Activated T-cell treated with anti-CD3 and anti-CD28 coated beads, Interleukin-2, amount 50 U/mL, for 48 hours (primary cell): Measurements from ENCODE around the gene HEBP2.

Source experiments
- DNase-seq, 2 experiments: peaks; one replicate each; pipeline ENCODE4 v3.0.0-alpha.2; 2020

The HEBP2 gene

DNA sequence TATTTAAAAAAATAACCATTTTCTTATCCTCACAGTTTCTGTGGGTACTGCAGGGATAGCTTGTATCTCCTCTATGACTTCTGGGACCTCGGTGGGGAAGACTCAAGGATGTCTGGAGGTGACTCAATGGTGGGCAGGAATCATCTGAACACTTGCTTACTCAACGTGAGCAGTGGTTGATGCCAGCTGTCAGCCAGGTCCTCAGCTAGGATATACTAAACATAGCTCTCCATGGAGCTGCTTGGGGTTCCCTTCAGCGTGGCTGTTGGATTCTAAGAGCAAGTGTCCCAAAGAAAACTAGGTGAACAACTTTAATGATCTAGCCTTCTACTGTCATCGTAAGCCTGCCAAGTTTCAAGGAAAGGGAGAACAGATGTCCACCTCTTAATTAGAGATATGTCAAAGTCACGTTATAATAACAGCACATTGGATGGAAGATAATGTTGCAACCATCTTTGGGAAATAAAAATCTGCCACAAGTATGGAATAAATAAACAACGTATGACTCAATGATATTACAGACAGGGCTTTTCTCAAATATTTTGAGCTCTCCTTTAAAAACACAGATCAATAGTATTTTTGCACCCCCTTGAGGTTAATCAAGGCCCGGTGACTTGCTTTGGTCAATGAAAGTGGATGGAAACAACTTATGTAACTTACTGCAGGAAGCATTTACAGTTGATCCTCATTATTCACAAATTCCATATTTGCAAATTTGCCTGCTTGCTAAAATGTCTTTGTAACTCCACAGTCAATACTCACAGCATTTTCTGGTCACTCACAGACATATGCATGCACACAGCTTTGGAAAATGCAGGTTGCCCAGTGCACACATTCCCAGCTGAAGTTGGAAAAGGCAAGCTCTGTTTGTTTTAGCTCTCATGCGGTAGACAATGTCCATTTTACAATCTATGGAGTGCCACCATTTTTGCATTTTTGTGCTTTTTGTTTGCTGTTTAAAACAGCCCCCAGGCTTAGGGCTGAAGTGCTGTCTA lies 6.6 kb upstream of the HEBP2 start:
- no peak for DNase-seq

GRCh38 chr6:138400326-138400725 lies 3.7 kb upstream of the HEBP2 start:
- DNase-seq: no peak

- no peak for DNase-seq
These were observed 1.8 kb upstream of the HEBP2 start for GRCh38 chr6:138401960-138402837.

GRCh38 chr6:138402838-138403187 lies 1.2 kb upstream of the HEBP2 start:
- DNase-seq: no peak

DNA sequence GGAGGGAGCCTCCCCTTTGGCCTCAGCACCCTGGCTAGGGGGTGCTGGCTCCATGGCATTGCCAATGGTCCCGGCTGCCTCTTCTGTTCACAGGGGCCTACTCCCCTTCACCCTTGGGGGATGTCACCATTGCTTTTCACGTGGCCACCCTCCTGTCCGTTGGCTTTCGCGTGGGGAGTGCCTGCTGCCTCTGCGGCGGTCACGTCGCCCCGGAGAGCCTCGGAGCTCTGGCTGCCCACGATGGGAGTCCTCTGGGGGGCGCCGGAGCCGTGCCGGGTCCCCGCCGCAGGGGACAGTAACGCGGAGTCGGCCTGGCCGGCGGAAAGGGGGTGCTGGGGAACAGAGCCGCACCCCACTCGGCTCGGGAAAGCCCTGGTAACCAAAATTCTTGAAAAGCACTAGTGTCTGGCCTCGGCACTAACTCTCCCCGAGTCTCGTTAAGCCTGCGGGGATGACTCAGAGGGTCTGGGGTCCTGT lies 661 bp upstream of the HEBP2 start:
- DNase-seq: no peak

GRCh38 chr6:138404666-138405337 lies 779 bp downstream of the HEBP2 start:
- no peak for DNase-seq

DNA sequence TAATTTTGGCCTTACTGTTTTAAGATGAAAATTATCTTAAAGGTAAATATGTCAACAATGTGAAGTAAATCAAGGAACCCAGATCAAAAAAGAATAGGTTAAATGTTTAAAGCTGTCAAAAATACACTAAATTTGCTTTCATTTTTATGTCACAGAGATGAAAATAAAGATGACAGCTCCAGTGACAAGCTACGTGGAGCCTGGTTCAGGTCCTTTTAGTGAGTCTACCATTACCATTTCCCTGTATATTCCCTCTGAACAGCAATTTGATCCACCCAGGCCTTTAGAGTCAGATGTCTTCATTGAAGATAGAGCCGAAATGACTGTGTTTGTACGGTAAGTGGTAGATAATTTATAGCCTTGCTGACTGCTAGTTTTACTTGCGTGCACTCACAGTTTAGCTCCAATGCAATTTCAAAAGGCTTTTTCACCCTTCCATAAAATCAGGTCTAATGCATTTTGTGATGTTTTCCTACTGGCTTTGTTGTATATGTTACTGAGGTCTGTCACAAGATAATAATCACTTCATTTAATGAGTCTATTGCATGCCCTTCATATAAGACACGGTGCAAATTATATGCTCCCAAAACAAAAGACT lies 1.9 kb downstream of the HEBP2 start:
- no peak for DNase-seq

GRCh38 chr6:138406443-138406842 lies 2.4 kb downstream of the HEBP2 start:
- no peak for DNase-seq

DNA sequence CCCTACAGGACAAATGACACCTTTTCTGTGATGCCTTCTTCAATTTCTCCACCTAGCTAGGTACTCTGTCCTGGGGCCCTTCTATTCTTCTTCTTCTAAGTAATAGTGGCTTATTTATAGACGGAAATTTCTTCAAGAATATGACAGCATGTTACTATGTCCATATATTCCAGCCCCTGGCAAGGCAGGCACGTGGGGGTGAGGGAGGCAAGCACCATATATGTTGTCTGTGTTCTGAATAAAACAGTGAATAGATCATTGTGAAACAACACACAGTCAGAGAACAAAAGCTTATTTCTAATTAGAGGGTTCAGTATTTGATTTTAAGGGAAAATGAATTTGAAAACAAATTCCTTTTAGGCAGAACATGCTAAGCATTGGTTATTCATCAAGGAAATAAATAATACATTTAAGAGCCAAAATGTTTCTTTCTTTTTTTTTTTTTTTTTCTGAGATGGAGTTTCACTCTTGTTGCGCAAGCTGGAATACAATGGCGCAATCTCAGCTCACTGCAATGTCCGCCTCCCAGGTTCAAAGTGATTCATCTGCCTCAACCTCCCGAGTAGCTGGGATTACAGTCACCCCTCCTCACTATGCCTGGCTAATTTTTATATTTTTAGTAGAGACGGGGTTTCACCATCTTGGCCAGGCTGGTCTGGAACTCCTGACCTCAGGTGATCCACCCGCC lies 6.2 kb downstream of the HEBP2 start:
- DNase-seq: no peak

DNA sequence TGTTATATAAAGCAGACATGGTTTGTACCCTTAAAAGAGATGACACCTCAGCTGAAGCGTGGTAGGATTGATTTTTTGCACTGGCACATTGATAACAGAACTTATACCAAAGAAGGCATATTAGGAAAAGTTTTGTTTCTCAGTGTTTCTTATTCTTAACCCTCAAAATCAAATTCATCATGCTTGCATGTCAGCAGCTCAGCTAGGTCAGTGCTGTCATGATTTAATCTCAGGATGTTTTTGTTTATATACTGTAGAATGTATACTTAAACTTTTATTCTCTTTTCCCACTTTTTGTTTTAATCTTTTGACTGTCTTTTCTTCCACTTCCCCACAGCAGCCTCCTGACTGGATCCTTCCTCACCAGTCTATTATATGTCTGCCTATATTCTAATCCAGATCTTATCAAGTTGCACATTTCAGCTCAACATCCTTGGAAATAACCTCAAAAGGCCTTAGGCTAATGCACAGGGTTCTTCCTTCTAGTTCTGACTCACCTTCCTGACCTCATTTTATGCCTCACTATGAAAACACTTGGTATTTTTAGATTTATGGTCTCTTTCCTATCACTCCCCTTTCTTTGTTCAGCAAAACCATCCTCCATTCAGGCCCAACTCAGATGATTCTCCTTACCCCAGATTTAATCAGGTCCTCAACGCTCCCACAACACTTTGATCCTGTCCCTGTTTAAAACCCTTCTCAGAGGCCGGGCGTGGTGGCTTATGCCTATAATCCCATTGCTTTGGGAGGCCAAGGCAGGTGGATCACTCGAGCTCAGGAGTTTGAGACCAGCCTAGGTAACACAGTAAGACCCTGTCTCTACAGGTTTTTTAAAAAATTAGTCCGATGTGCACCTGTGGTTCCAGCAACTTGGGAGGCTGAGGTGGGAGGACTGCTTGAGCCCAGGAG lies 7.2 kb downstream of the HEBP2 start:
- DNase-seq: no peak

DNA sequence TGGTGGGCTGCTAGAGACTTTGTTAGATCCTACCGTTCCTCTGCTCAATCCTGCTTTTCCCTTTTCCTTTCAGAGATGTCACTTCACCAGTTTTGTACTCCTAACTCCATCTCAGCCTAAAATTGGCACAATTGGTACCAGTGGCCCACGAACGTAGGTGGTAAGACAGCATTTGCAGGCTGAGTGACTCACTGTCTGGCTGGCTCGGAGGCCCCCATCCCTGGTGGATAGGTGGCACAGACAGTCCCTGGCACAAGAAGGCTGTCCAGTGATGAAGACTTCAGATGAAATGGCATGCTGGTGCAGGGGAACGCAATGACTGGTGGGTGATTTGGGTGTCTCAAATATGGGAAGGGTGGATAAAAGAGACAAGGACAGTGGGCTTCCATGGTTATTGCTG lies 11.1 kb downstream of the HEBP2 start:
- DNase-seq: no peak

GRCh38 chr6:138416206-138416605 lies 12.2 kb downstream of the HEBP2 start:
- DNase-seq: no peak

DNA sequence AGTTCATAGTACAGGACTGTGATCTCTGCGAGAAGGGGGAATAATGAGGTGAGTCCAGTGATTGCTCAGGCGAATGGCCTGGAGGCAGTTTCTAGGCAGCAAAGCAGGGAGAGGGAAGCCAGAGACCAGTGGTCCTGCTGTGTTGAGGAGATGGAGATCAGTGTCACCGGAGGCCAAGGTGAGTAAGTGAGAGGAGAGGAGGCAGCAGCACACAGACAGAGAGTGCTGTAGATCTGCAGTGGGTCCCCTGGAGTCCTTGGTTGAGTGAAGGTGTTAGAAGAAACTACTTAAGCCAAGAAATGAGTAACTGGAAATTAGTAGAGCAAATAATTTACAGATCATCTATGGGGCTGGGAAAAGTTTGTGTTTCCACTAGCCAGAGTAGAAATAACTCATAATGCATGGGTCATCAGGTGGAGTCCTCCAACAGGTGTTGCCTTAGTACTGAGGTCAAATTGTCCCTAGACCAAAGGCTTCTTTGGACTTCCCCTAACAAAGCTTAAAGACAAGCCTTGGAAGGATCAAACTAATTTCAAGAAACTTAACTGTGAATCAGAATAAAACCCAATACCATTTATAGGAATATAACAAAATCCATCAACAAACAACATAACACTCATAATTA lies 13.6 kb downstream of the HEBP2 start:
- no peak for DNase-seq

GRCh38 chr6:138418118-138418742 lies 14.2 kb downstream of the HEBP2 start:
- no peak for DNase-seq

- no peak for DNase-seq
These were observed 15.7 kb downstream of the HEBP2 start for GRCh38 chr6:138419766-138420165.

GRCh38 chr6:138420356-138420755 lies 16.3 kb downstream of the HEBP2 start:
- DNase-seq: no peak

DNA sequence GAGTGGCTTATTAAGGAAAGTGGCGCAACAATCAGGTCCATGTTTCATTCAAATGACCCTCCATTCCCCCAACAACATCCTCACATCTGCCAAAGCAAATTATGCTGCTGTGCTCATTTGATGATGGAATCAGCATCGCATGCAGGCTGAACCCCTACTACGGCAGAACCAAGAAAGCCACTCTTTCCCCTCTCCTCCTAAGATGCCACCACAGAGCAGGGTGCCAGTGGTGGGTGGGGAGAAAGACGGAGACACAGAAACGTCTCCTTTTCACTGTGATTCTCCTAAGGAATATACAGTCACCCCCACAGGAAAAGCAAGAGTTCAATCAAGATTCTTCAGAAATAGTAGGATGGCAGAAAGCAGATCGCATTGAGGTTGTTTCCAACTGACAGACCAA lies 17.1 kb downstream of the HEBP2 start:
- no peak for DNase-seq

- no peak for DNase-seq
These were observed 17.6 kb downstream of the HEBP2 start for GRCh38 chr6:138421608-138422007.

DNA sequence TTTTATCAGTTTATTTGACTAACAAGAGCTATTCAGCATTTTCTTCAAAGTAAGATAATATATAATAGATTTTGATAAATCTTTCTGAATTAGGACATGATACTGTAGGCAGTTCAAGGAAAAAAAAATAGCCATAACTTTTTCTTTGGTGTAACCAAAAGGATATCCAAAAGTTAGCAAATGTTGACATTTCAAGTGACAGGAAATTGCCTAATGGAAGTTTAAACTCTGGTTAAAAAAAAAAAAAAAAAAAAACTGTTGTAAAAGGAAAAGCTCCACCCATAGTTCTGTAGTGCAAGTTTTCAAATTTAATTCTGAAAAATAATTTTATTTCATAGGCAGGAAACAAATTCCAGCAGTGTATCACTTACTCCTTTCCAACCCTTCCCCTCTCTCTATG lies 18.8 kb downstream of the HEBP2 start:
- DNase-seq: no peak
